Prostate gland (tissue), 2 donors: ENCODE data around the gene SLIT3.

Experiments used
- CTCF ChIP-seq, 4 experiments: fragments of 200-600 bp in 2 of 4; fragments of 450-650 bp in 2 of 4; sonication (generic) in 2 of 4; IDR thresholded peaks; 1 replicate in 3 of 4; 2 replicates in 1 of 4; pipeline ENCODE4 v1.5.1; 2016 to 2019; ENCODE audit warnings: antibody characterized with exemption in 4 of 4, mild to moderate bottlenecking in 2 of 4, moderate library complexity in 2 of 4
- POLR2A ChIP-seq: fragments of 450-650 bp; IDR thresholded peaks from one replicate; pipeline ENCODE4 v1.6.1; 2016; ENCODE audit warnings: antibody characterized with exemption, mild to moderate bottlenecking

DNA sequence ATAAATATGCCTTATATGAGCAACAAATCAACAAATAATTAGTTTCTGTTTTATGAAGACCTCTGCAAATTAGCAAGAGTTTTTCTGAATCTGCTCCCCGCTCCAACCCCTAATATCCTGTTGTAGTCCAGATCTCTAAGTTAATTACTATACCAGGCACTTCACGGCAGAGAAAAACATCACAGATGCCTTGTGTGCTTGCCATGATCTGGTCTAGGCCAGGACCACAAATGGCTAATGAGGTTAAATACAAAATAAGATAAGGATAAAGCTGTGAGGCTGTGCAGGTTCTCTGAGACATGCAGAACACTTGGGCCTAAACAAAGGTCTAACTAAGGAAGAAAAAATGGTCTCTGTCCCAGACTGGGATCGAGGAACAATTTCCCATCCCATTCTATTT is 150.8 kb downstream of the SLIT3 start:
- TF ChIP-seq POLR2A (no peak), CTCF (IDR thresholded peaks at IDR 0.05) (no peak)
